Measurements from ENCODE around the gene SRSF8. TPM values are rescaled to one million over a fixed set of nuclear protein-coding genes. Genes with fewer than 3 reads are reported as not detected.

Gene SRSF8
- total RNA-seq, 3 donors from 2014 or later (not counting 1 experiment from before 2014, with no cell fraction given), result 40.0 to 51.8 (median 43.0) TPM

GRCh38 chr11:95111923-95112540 is 45.3 kb downstream of the SRSF8 start:
- H3K9me3 Mint-ChIP-seq, result no peaks in the 10 kb centered on the region
- intact Hi-C loops (cut with micrococcal nuclease), result no loop called here
- no peaks in the 10 kb centered on the region for H3K36me3 Mint-ChIP-seq
- WGBS (ENCODE audit: insufficient coverage), result 87% methylated on average over 3 of the region's 3 CpGs
- H3K36me3 ChIP-seq (ENCODE audit: control insufficient read depth, insufficient read depth, low read length), result no peaks in the 10 kb centered on the region
- DNase-seq (no peak), ATAC-seq (peak in 1 of 3 donors; percentile 7)
- H3K27me3 ChIP-seq (ENCODE audit: control insufficient read depth, insufficient read depth, low read length), result no peaks in the 10 kb centered on the region
- H3K27me3 Mint-ChIP-seq (ENCODE audit: low read depth in 2 of 2), result no peaks in the 10 kb centered on the region
- H3K27ac Mint-ChIP-seq, result no peak overlapping the region
- no peak overlapping the region for H3K27ac ChIP-seq (ENCODE audit: low read length)
- H3K4me3 Mint-ChIP-seq, result no peak overlapping the region
- peaks cover 8 to 31% of the 10 kb centered on the region in 2 donors for H3K4me1 Mint-ChIP-seq
- no peaks in the 10 kb centered on the region for H3K9me3 ChIP-seq (ENCODE audit: control insufficient read depth, insufficient read depth, low read length)
- H3K4me3 ChIP-seq (ENCODE audit: low read length), result no peak overlapping the region
- no peak for TF ChIP-seq CTCF (IDR thresholded peaks at IDR 0.05)
- H3K4me1 ChIP-seq (ENCODE audit: control insufficient read depth, insufficient read depth, low read length), result no peaks in the 10 kb centered on the region

- Histone ChIP-seq H3K36me3 (ENCODE audit: control insufficient read depth, insufficient read depth, low read length) (no peaks in the 10 kb centered on the region), H3K27me3 (ENCODE audit: control insufficient read depth, insufficient read depth, low read length) (no peaks in the 10 kb centered on the region), H3K4me1 (ENCODE audit: control insufficient read depth, insufficient read depth, low read length) (no peaks in the 10 kb centered on the region), H3K27ac (ENCODE audit: low read length) (no peak overlapping the region), H3K9me3 (ENCODE audit: control insufficient read depth, insufficient read depth, low read length) (no peaks in the 10 kb centered on the region), H3K4me3 (ENCODE audit: low read length) (no peak overlapping the region)
- Mint-ChIP-seq H3K9me3 (no peaks in the 10 kb centered on the region), H3K4me3 (no peak overlapping the region), H3K4me1 (peaks cover 0 to 14% of the 10 kb centered on the region in 2 donors), H3K27ac (no peak overlapping the region), H3K27me3 (ENCODE audit: low read depth in 2 of 2) (no peaks in the 10 kb centered on the region), H3K36me3 (no peaks in the 10 kb centered on the region)
- ATAC-seq (no peak), DNase-seq (no peak)
- no peak for TF ChIP-seq CTCF (IDR thresholded peaks at IDR 0.05)
- 100% methylated on average over 1 of the region's 1 CpG for WGBS (ENCODE audit: insufficient coverage)
- intact Hi-C loops (cut with micrococcal nuclease), result no loop called here
Measured at GRCh38 chr11:95115597-95115996, 48.9 kb downstream of the SRSF8 start.

GRCh38 chr11:95119361-95120060 is 52.8 kb downstream of the SRSF8 start:
- WGBS (ENCODE audit: insufficient coverage), result 83% methylated on average over 2 of the region's 2 CpGs
- no peaks in the 10 kb centered on the region for H3K36me3 ChIP-seq (ENCODE audit: control insufficient read depth, insufficient read depth, low read length)
- H3K27ac ChIP-seq (ENCODE audit: low read length), result no peak overlapping the region

More at GRCh38 chr11:95119361-95120060, 52.8 kb downstream of the SRSF8 start:
- no peaks in the 10 kb centered on the region for H3K9me3 Mint-ChIP-seq
- H3K36me3 Mint-ChIP-seq, result no peaks in the 10 kb centered on the region
- TF ChIP-seq CTCF (IDR thresholded peaks at IDR 0.05), result no peak
- Histone ChIP-seq H3K27me3 (ENCODE audit: control insufficient read depth, insufficient read depth, low read length) (no peaks in the 10 kb centered on the region), H3K4me3 (ENCODE audit: low read length) (no peak overlapping the region), H3K9me3 (ENCODE audit: control insufficient read depth, insufficient read depth, low read length) (no peaks in the 10 kb centered on the region), H3K4me1 (ENCODE audit: control insufficient read depth, insufficient read depth, low read length) (no peaks in the 10 kb centered on the region)
- no peak overlapping the region for H3K27ac Mint-ChIP-seq
- DNase-seq (no peak), ATAC-seq (no peak)
- no peaks in the 10 kb centered on the region for H3K27me3 Mint-ChIP-seq (ENCODE audit: low read depth in 2 of 2)
- intact Hi-C loops (cut with micrococcal nuclease), result no loop called here
- H3K4me1 Mint-ChIP-seq, result peaks cover 0 to 7% of the 10 kb centered on the region in 2 donors
- no peak overlapping the region for H3K4me3 Mint-ChIP-seq

Other genes with a start within 250 kb of the SRSF8 start
- 10 to 100 TPM; 76.8 to 90.7 (median 81.3) TPM for gene CWC15, start 93.4 kb upstream of the SRSF8 start, total RNA-seq
- under 1 TPM in 2 of 3 donors, not detected in 1; 0.14 to 0.32 TPM for gene KDM4D, start 93.2 kb upstream of the SRSF8 start, total RNA-seq
- not detected for gene KDM4E, start 41.7 kb upstream of the SRSF8 start, total RNA-seq
- gene KDM4F, start 17.5 kb upstream of the SRSF8 start, total RNA-seq, result not detected
- gene ENDOD1, start 22.9 kb downstream of the SRSF8 start, total RNA-seq, result 10 to 100 TPM; 10.1 to 15.5 (median 14.0) TPM
- 10 to 100 TPM in 1 of 3 donors, 1 to 10 TPM in 2; 5.5 to 10.2 (median 7.6) TPM for gene SESN3, start 164.3 kb downstream of the SRSF8 start, total RNA-seq

Data from natural killer cell (primary cell).